Stimulated activated CD4-positive, alpha-beta T cell treated with anti-CD3 and anti-CD28 coated beads, Interleukin-1b, Interleukin-23, amount 100 ng/mL, for 1 hour (primary cell): Measurements from ENCODE around the gene TCF7.
A peak's percentile ranks its signal among the peaks of the same experiment; 100 is the strongest.

ENCODE experiments used
- DNase-seq, 2 donors: peaks; one replicate each; pipeline ENCODE4 v3.0.0-alpha.2; 2020; ENCODE audit warnings: low read depth in 2 of 2

TCF7 gene

DNA sequence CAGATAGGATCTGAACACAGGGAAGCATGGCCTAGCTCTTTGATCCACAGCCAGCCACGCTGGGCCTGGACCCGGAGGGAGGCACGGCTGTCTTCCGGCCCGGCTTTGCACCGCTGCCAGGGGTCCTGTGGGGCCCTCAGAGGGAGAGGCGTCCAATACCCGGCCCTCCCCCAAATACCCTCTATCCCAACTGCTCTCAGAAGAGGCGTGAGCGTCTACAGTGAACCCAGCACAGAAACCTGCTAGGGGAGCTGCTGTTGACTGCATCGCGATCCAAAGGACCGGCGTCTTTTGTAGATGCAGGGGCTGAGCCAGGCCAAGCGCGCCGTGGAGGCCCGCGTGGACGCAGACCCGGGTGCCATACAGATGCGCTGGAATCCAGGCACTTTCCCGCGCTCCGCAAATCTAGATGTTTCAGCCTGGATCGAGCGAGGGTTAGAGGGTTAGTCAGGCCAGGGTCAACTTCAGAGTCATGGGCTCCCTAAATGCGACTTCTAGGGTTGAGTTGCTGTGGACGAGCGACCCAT lies 1.1 kb upstream of the TCF7 start:
- no peak for DNase-seq

DNA sequence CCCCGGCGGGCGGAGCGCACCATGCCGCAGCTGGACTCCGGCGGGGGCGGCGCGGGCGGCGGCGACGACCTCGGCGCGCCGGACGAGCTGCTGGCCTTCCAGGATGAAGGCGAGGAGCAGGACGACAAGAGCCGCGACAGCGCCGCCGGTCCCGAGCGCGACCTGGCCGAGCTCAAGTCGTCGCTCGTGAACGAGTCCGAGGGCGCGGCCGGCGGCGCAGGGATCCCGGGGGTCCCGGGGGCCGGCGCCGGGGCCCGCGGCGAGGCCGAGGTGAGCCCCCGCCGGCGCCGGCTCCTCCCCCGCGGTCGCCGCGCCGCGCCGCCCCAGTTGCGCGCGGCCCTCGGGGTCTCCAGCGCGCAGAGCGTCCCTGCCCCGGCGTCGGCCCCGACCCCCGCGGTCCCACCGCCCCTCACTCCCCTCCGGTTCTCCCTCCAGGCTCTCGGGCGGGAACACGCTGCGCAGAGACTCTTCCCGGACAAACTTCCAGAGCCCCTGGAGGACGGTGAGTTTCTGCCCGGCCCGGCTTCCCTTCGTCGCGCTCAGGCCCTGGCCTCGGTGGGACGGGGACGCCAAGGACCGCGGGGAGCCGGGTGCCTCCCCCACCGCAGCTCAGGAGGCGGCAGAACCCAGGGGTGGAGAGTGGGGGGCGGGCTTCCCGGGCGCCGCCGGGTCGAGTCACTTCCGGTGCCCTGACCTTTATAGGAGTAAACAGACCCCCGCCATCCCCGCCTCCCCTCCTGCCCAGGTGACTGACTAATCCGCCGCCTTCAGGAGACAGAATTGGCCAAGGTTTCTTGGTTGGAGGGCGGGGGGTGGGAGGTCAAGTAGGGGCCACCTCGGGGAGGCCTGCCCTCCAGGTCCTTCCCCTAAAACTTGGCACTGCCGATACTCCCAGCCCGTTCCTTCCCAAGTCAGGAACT lies 665 bp downstream of the TCF7 start:
- DNase-seq, result peak; percentile 57 to 75

DNA sequence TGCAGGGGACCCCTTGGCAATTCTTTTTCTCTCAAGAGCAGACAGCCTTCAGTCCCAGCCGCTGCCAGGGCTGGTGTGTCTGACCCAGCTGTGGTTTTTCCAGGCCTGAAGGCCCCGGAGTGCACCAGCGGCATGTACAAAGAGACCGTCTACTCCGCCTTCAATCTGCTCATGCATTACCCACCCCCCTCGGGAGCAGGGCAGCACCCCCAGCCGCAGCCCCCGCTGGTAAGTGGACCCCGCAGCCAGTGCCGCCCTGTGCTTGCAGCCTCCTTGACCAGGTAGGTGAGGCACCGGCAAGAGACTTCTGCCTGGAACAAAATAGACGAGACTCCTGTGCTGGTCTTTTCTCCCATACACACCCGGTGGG lies 1.3 kb downstream of the TCF7 start:
- no peak for DNase-seq

DNA sequence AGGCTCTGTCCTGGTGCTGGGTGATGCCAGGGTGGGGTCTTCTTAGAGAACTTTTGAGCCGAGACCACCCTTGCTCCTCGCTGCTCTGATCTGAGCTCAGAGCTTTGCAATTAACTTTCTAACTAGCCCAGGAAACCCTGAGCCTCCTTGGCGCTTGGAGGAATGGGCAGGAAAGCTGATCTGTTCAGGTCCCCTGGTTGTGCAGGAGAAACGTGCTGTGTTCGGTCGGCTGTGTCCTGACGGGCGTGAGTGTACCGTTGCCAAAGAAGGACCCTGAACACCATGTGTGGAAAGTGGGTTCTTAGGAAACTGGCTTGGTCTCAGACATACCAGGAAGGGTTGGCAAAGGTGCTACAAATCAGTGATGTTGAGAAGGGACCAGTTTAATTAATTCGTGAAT lies 1.8 kb downstream of the TCF7 start:
- no peak for DNase-seq

DNA sequence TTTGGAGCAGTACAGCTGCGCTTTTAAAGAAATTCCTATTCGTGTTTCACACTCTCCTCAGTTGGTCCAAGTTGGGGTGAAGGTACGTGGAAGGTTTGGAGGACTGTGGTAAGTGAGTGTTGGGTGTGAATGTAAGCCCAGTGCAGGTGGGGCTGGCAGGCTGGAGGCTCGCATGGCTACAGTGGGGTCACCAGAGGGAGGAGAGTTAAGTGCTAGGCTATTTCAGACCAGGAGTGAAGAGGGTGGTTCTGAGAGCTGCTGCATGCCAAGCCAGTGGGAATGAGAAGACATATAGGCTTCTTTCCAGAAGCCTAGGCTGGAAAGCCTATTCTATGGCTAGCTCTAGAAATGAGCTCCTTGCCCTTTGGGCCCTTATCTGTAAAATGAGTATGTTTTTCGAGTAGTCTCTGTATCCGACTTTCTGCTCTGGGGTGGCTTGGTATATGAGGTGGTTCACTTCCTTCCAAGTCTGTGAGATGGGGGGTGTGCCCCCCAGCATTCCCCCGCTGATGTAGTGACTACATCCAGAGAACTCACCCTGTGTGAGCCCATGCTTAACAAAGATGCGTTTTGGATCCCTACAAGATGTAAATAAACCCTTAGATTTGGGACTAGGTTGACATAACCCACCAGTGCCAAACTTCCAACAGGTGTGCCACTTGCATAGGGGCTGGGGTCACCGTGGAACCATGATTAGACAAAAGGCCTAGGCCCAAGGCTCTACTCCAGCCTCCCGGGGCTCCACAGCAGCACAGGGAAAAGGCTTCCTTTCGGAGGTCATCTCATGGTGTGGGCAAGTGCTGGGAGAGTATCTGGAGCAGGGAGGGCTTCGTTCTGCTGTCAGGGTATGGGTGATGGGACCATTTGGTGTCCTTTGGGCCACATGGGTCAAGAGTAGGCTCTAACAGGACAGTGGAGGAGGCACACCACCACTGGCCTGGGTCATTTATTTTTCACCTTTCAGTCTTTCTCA lies 2.6 kb downstream of the TCF7 start:
- DNase-seq, result no peak

DNA sequence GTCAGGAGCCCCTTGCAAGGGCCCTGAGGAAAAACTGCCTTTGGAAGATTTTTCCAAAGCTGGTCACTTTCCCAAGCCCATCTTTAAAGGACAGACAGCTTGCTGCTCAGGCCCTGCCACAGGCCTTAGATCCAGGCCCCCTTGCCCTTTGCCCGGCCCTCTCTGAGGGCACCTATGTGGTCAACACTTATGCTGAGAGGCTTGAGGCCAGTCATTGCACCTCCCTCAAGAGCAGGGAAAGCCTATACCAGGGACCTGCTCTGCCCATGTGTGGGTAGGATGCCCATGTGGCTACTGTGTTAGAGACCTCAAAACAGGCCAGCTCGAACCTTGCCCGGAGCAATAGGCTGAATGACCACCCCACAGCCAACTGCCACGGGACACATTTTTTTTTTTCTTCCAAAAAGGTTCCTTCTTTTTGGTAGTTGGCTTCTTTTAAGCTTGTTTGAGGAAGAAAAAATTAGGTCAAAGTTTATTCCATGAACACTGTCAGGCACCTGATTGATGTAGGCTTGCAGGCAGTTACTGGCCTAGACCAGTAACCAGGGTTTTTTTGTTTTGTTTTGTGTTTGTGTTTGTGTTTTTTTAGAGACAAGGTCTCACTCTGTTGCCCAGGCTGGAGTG lies 3.8 kb downstream of the TCF7 start:
- DNase-seq, result no peak

DNA sequence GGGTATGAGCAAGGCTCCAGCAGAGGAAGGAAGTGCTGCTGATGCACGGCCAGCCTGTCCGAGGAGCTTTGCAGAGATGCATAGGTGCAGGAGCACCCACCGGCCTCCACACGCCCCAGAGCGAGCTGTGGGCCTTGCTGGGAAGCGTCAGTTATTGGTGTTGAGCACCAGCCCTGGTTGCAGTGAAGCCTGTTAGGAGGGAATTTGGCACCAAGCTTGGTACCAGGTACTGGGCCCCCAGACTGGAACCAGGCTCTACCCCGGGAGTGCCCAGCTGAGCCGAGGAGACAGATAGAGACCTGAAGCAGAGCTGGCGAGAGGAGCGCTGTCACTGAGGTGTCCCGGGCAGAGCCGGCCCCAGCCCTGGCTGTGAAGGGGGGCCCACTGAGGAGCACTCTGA lies 5.2 kb downstream of the TCF7 start:
- DNase-seq, result no peak

DNA sequence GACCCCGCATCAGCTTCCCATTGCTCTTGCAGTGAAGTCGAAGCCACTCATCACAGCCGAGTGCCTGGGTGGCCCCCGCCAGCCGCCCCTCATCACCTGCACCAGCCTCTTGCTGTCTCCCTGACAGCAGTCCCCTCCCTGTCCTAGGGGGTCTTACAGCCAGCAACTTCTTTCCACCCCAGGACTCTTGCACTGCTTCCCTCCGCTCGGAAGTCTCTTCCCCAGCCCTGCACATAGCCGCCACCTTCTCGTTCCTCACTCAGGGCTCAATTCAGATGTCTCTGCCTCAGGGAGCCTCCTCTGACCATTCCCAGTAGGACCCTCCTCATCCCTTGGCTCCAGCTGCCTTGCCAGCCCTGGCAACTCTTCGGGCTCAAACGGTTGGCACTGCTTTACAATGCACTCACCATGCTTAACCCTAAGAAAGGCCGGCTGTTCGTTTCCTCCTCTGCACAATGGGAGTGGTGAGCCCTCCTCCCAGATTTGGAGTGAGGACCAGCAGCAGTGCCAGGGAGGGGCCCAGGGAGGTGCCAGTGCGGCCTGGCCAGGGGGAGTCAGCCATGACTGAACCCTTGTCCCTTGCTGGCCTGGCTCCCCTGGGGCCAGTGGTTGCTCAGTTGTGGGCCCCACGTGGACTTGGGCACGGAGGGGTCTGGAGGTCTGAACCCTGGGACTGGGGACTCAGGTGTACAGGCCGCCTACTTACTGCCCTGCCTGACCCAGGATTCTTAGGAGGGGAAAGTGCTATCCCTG lies 6.1 kb downstream of the TCF7 start:
- DNase-seq, result no peak

DNA sequence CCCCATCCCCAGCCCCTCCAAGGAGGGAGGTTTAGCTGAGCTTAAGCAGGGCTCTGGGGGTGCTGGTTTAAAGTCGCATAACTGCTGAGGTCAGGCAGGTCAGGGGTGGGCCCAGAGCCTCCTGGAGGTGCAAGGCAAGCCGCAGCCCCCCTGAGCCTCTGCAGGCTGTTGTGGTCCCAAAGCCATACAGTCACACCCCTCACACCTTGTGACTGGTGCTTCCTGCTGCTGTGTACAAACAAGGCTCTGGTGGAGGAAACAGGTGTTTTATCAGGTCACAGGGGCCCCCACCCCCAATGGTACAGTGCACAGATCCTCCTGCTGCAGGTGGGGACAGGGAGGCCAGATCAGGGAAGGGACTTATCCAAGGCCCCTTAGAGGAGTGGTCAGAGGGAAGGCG lies 8.0 kb downstream of the TCF7 start:
- DNase-seq, result no peak

DNA sequence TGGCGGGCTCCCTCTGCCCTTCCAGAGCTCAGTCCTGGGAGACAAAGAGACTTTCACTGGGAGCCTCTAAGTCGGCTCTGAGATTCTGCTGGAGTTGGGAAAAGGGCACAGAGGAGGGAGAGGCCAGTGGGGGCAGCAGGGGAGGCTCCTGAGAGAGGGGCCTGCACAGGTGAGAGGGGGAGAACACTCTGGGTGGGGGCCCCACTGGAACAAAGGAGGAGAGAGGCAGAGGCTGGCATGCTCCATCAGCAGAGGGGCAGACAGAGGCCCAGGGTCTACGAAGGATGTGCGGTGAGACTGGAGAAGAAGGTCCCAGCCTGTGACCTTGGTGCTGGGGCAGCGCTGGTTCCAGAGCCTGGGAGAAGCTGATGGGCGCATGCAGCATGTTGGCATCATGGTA lies 8.9 kb downstream of the TCF7 start:
- no peak for DNase-seq

DNA sequence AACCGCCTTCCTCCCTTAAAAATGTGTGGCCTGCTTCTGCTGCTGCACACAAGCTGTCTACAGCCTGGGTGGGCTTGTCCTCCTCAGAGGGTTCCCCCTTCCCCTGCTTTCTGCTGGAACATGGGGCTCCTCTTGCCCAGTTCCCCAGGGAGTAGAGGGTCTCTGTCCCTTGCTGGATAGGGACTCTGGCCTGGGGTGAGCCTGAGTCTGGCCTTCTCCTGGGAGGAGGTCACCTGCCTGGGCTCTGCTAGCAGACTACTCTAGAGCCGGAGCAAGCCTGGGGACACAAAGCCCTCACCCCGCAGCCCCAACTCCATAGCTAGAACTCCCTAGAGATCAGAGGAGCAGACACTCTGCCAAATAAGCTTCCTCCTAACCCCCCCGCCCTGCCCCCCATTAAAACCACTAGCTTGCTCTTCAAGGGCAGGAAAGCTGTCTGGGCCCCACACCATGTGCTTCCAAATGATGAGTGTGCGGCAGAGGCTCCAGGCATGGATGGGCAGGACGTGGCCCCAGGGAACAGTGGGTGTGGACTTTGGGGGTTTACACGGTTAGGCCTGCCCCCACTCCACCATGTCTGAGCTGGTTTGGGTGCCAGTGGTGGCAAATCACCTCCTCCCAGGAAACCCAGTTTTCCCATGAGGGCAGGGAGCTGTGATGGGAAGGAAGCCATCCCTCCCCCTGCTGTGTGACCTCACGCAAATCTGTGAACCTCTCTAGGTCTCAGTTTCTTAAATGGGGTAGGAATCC lies 10.0 kb downstream of the TCF7 start:
- DNase-seq, result no peak

DNA sequence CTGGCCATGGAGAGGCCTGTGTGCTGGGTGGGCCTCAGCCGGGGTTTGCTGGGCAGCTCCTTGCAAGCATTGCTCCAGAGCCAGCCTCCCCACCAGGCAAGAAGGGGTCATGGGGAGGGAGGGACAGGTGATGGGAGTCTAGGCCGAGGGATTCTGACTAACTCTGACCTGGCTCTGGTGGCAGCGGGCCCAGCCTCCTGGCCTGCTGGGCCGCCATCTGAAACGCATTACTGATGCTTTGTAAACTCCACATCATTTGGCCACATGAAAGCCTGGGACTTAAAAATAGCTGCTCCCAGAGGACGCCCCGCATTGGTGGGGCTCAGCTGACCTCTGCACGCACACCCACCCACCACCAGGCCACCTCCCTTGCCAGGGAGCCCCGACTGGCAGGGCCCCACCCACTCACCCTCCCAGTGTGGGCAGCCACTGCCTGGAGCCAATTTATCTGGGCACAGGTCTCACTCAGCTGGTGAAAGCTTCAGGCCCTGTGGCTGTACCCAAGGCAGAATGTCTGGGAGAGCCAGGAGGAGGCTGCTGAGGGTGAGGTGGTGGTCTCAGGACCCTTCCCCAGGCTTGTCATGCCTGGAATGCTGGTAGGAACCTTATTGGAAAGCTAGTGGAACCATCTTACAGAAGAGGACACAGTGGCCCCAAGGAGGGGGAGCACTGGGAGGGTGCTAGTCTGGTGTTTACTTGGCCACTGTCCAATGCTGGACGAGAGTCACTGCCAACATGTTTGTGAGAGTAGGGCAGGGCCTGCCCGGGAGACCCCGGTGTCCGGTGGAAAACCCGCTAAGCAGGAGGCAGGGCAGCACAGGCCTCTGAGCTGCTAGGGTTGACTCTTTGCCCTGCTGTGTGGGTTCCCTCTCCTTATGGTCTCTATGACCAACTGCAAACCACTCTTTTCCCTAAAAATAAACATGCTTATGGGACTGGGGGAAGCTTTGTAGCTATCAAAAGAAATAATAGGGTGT lies 10.8 kb downstream of the TCF7 start:
- no peak for DNase-seq

DNA sequence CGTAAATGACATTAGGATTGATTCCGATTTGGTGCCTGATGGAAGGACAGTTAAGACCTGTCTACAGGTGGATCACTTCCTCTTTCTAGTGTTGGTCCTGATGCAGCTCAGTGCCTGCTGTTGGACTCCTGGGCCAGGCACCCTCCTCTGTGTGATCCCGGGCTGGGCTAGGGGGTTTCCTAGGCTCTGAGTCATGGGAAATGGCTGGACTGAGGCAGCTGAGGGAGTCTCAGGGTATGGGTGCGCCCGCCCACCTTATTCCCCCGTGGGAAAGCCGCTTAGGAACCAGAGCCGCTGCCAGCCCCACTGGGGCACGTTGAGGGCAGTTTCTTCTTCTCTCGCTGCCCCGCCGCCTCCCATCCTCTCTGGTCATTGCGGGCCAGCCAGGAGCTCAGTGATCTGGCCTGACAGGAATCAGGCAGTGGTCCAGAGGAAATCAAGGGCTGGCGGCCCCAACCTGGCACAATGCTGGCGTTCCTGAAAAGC lies 12.9 kb downstream of the TCF7 start:
- DNase-seq, result no peak

DNA sequence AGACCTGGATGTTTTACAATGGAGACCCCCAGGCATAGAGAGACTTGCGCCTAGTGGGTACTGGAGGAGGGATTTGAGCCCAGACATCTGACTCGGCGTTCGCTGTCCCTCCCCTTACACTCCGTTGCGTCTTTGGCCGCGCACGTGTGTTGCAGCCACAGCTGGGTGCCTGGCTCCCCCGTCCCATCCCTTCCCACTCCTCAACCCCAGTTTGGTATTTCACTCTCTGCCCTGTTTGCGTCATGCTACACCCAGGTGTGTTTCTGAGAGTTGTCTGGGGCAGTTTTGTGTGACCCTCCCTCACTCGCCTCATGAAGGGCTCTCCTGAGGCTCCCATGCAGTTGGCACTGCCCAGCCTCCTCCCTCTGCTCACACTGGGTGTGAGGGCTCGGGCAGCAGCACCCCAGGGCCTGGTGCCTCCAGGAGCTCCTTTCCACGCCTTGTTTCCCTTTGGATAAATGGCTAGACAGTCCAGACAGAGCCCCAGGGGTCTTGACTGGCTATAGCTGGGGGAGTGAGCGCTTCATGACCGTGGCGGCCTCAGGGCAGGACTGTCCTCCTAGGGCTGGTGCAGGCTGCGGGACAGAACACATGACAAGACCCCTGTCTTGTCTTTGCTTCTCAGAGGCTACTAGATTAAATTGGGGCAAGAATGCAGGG lies 13.6 kb downstream of the TCF7 start:
- DNase-seq, result no peak

DNA sequence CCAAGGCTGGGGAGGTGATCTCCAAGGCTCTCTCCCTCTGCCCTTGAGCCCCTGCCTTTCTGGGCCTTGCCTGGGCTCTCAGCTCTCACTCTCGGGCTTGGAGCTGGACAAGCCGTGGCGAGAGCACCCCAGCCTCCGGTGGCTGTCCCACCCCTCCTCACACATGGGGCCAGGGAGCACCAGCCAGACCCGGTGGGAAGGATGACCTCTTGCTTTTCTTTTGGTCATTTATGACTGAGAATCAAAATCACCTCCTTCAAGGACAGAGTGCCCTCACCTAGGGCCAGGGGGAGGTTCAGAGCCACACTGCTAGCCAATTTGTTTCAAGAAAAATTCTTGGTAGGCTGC lies 14.1 kb downstream of the TCF7 start:
- no peak for DNase-seq

DNA sequence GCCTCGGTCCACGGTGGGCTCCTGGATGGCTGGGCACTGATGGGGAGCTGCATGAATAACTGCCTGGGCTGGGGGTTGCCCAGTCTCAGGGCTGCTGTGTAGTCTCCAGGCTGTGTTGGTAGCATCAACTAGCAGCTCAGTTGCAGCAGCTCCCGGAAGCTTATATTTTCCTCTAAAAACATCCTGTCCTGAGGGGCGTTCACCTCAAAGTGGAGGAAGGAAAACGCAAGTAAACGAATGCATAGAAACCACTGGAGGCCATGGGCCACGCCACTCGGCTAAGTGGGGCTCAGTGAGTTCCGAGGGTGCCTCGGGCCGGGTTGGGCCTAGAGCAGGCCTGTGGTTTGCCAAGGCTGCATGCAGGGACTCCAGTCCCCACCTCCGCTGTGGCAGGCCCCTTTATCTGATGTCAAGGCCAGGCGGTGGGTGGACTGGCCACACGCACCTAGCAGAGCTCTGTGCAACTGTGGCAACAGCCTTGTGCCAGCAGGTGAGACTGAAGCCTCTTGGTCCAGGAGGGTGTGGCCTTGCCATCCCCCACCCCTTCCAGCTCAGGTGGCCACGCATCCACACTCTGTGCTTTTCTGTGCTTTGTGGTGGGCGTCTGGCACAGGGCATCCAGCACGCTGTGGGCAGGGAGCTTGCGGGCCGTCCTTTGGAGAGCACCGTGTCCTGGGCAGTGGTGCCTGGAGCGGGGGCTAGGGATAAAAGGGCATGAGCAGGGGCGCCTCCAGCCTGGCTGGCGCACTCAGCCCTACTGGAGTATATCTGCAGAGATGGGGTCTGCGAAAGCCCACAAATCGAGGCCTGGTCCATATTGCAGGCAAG lies 15.1 kb downstream of the TCF7 start:
- no peak for DNase-seq

DNA sequence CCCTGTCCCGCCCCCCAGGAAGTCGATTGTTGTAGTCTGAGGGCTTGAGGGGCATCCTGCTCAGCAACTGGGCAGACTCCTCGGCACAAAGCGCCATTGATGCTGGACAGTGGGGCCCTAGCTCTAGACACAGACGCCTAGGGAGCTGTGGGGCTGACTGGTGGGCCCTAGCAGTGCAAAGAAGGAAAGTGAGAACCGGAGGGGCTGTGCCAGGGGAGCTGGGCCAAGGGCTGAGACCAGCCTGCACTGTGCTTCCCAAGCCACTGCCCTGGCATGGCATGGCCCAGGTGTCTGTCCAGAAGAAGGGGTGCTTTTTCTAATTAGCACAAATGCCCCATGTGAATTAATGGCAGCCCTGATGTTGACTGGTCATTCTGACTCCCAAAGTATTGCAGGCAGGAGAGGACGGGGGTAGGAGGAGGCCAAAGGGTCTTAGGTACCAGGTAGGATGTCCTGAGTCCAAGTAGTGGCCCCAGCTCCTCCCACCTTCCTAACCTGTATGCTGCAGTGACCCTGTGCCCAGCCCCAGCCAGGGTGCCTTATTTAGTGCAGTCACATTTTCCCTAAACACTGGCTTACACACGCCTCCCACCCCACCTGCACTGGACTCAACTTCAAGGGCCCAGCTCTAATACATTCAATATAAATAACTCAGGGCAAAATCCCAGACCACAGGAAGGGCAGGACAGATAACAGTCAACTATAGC lies 15.9 kb downstream of the TCF7 start:
- no peak for DNase-seq
